Rectal smooth muscle tissue (tissue), 1 donor: ENCODE measurements around the gene ZNF547.

Source experiments
- H3K27ac ChIP-seq: one replicate; pipeline ENCODE4 v1.7.0; 2013; ENCODE audit warnings: low read depth, low read length, inconsistent platforms
- H3K27me3 ChIP-seq: one replicate; pipeline ENCODE4 v1.7.0; 2013; ENCODE audit warnings: low read length; ENCODE audit not compliant: control insufficient read depth, insufficient read depth
- H3K36me3 ChIP-seq: one replicate; pipeline ENCODE4 v1.7.0; 2013; ENCODE audit warnings: low read length; ENCODE audit not compliant: control insufficient read depth, insufficient read depth
- H3K4me1 ChIP-seq: one replicate; pipeline ENCODE4 v1.7.0; 2013; ENCODE audit warnings: low read length; ENCODE audit not compliant: control insufficient read depth, insufficient read depth
- H3K4me3 ChIP-seq: one replicate; pipeline ENCODE4 v1.7.0; 2013; ENCODE audit warnings: low read length
- H3K9ac ChIP-seq: one replicate; pipeline ENCODE4 v1.7.0; 2013; ENCODE audit warnings: low read length

The ZNF547 gene

DNA sequence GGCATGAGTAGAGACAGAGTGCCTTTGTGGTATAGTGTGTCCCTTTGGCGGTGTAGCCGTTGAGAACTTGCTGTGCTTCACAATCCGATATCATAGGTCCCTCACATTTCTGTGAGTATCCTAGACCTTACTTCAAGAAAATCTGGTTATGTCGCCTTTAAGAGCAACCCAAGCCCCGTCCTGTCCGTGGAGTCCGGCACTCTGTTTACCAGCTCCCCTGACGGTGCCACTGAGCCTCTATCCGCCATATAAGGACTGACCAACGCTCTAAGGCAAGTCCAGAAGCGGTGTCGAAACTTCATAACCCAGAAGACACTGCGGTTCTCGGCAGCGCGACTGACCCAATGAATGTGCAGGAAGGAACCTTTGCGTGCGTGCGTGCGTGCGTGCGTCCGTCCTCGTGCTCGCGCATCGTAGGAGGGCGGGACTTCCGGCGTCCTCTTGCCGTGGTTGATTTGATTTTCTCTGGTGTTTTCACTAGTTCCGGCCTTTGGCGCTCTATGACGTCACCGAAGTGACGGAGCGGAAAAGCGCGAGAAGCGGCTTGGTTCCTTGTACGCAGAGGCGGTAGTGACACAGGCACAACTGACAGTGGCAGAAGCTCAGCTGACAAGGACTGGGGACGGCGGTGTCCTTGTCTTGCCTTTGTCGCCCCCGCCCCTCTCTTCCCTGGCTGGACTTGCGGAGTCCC lies at the start of gene ZNF547, which contains the start of gene TRAPPC2B:
Gene ZNF547 (plus strand): TSS at position 555 of the 691 bp plus-strand sequence. CDS start 5,005 bp downstream, outside the sequence.
Gene TRAPPC2B (plus strand): TSS at position 555 of the 691 bp plus-strand sequence. CDS start 1,283 bp downstream, outside the sequence.
- Histone ChIP-seq H3K9ac (peak within 1 kb of the TSS; percentile 75), H3K4me3 (peak within 1 kb of the TSS; percentile 87), H3K27me3 (no peaks in the 10 kb centered on the region), H3K36me3 (no peaks in the 10 kb centered on the region), H3K4me1 (no peaks in the 10 kb centered on the region), H3K27ac (peak within 1 kb of the TSS; percentile 97)

DNA sequence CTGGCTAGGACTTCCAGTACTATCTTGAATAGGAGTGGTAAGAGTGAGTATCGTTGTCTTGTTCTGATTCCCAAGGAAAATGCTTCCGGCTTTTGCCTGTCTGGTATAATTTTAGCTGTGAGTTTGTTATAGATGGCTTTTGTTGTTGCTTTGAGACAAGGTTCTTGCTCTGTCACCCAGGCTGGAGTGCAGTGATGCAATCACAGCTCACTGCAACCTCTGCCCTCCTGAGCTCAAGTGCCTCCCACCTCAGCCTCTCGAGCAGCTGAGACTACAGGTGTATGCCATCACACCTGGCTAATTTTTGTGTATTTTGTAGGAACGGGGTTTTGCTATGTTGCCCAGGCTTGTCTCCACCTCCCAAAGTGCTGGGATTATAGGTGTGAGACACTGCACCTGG lies 49.2 kb upstream of the ZNF547 start:
- Histone ChIP-seq H3K4me3 (no peak overlapping the region), H3K27ac (no peak overlapping the region), H3K36me3 (no peaks in the 10 kb centered on the region), H3K4me1 (no peaks in the 10 kb centered on the region), H3K9ac (no peak overlapping the region), H3K27me3 (no peaks in the 10 kb centered on the region)

DNA sequence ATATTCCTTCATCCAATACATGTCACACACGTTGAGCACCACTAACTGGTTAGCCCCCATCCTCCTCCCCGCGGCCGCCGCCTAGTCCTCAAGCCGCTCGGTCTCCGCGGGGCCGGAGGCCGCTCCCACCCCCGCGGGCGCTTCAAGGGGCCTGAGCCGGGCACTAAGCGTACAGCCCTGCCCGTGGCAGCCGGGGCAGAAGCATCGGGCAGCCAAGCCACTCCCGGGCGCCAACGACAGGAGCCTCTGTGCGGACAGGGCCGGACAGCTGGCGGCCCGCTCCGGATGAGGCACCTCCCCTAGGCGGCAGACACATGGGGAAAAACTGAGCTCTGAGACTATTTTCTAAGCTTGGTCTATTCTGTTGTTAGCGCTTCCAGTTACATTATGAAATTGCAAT lies 45.8 kb upstream of the ZNF547 start:
- H3K27ac ChIP-seq: no peak overlapping the region
- no peaks in the 10 kb centered on the region for H3K27me3 ChIP-seq
- no peak overlapping the region for H3K9ac ChIP-seq
- H3K4me3 ChIP-seq: peak overlapping the region; percentile 4
- H3K36me3 ChIP-seq: peaks cover under 1% of the 10 kb centered on the region
- H3K4me1 ChIP-seq: peaks cover 12% of the 10 kb centered on the region

DNA sequence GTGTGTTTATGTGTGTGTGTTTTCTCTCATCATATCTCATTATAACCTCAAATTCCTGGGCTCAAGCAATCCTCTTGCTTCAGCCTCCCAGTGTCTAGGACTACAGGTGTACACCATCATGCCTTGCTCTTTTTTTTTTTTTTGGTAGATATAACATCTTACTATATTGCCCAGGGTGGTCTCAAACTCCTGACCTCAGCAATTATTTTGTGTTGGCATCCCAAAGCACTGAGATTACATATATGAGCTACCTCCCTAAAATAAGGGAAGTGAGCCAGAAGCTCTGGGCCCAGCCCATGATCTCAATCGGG lies 43.5 kb upstream of the ZNF547 start:
- H3K27me3 ChIP-seq: no peaks in the 10 kb centered on the region
- H3K4me1 ChIP-seq: peaks cover 12% of the 10 kb centered on the region
- peak overlapping the region; percentile 91 for H3K27ac ChIP-seq
- peak overlapping the region; percentile 82 for H3K4me3 ChIP-seq
- H3K36me3 ChIP-seq: peaks cover 14% of the 10 kb centered on the region
- peak overlapping the region; percentile 63 for H3K9ac ChIP-seq

DNA sequence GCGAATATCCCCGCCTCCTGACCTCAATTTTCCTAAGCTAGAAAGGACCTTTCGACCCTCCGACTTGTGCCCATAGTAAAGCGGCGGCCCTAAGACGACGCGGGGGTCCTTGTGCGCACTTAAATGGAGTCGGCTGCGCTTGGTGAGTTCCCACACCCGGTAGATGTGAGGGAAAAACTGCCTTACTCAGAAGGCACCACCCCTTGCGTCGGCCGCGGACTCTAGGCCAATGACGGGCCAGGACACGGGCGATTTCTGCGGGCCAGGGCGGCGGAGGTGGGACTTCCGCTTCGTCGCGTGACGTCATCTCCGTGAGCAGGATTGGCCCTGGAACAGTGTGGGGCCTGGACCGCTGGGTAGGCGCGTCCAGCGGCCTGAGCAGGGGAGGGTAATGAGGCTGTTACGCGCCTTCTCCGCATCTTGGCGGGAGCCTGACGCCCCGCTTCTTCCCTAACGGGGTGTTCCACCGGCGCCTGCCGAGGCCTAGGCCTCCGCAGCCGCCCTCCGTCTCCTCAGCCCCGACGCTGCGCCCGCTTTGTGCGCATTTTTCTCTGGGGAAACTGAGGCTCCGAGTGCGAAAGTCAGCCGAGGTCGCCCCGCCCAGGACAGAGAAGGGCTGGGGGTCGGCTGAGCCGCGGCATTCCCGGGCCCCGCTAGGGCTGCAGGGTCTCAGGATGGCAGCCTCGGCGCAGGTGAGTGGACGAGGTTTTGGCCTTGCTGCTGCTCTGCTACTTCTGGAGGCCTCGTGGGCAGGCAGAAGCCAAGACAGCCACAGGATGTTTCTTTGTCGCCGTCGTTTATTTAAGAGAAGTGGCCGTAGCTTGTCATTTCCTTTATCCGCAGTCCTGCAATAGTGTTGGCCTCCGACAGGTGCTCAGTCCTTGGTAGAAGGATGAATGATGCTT lies 42.9 kb upstream of the ZNF547 start, which contains the start of gene ZNF543:
Gene ZNF543 (plus strand): TSS at position 293 of the 905 bp plus-strand sequence. CDS start 382 bp downstream, at position 675.
- peak within 1 kb of the TSS; percentile 83 for H3K4me3 ChIP-seq
- peaks cover 20% of the 10 kb centered on the region for H3K36me3 ChIP-seq
- no peaks in the 10 kb centered on the region for H3K27me3 ChIP-seq
- peak within 1 kb of the TSS; percentile 81 for H3K9ac ChIP-seq
- peak within 1 kb of the TSS; percentile 91 for H3K27ac ChIP-seq
- peaks cover 12% of the 10 kb centered on the region for H3K4me1 ChIP-seq

DNA sequence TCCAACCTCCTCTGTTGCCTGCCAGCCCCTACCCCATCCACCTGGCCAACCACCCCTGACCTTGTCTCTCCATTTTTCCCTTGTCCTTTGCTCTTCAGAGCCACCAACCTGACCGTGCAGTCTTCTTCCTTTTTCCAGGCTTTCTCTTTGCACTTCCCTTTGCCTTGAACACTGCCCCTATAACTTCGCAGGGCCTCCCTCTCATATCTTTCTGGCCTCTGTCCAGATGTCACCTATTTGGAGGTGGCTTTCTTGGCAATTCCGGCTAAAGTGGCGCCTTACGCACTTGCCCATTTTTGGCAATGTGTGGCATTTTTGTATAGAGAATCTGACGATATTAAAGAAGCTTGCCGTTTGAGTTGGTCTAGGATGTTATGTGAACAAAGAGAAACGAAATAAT lies 42.2 kb upstream of the ZNF547 start:
- Histone ChIP-seq H3K4me3 (peak overlapping the region; percentile 83), H3K9ac (peak overlapping the region; percentile 81), H3K4me1 (peaks cover 12% of the 10 kb centered on the region), H3K27ac (peak overlapping the region; percentile 91), H3K27me3 (no peaks in the 10 kb centered on the region), H3K36me3 (peaks cover 25% of the 10 kb centered on the region)

DNA sequence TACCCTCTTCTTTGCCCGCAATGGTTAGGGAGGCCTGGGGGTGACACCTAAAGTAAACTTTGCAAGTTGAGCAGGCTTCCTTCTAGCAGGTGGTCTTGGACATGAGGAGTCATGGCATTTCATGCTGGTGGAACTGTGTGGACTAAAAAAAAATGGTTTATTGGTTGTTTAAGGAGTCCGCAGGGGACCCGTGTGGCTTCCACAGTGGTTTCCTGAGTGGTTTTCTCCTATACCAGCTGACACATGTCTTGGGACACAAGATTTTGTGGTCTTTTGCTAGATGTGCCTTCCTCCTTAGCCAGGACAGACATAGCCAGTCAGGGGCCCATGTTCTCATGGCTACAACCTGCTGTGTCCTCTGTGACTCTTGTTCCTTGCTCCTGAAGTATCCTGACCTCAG lies 41.6 kb upstream of the ZNF547 start:
- peaks cover 12% of the 10 kb centered on the region for H3K4me1 ChIP-seq
- no peaks in the 10 kb centered on the region for H3K27me3 ChIP-seq
- H3K36me3 ChIP-seq: peaks cover 30% of the 10 kb centered on the region
- H3K27ac ChIP-seq: no peak overlapping the region
- H3K4me3 ChIP-seq: peak overlapping the region; percentile 83
- no peak overlapping the region for H3K9ac ChIP-seq

DNA sequence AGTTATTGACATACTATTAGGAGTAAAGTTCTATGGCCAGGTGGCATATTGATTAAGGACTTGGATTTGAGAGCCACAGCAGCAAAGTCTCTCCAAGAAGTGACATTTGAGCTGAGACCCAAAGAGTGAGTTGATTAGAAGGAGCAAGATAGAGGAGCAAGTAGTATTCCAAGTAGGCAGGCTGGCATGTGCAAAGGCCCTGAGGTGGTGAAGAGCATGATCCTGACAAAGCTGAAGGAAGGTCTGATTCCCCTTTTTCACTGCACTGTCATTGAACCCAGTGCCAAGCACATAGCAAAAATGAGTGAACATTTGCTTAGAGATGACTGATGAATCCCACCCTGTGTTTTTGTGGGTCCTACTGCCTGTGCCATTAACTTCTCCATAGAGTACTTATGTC lies 38.4 kb upstream of the ZNF547 start:
- H3K9ac ChIP-seq: no peak overlapping the region
- peaks cover 53% of the 10 kb centered on the region for H3K36me3 ChIP-seq
- H3K27ac ChIP-seq: no peak overlapping the region
- H3K4me3 ChIP-seq: no peak overlapping the region
- no peaks in the 10 kb centered on the region for H3K27me3 ChIP-seq
- peaks cover 7% of the 10 kb centered on the region for H3K4me1 ChIP-seq

DNA sequence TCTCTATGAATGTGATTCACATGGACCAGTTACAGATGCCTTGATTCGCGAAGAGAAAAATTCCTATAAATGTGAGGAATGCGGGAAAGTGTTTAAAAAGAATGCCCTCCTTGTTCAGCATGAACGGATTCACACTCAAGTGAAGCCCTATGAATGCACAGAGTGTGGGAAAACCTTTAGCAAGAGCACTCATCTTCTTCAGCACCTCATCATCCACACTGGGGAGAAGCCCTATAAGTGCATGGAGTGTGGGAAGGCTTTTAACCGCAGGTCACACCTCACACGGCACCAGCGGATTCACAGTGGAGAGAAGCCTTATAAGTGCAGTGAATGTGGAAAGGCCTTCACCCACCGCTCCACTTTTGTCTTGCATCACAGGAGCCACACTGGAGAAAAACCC lies 35.4 kb upstream of the ZNF547 start:
- Histone ChIP-seq H3K4me3 (no peak overlapping the region), H3K4me1 (no peaks in the 10 kb centered on the region), H3K27ac (no peak overlapping the region), H3K36me3 (peaks cover 49% of the 10 kb centered on the region), H3K9ac (no peak overlapping the region), H3K27me3 (no peaks in the 10 kb centered on the region)

DNA sequence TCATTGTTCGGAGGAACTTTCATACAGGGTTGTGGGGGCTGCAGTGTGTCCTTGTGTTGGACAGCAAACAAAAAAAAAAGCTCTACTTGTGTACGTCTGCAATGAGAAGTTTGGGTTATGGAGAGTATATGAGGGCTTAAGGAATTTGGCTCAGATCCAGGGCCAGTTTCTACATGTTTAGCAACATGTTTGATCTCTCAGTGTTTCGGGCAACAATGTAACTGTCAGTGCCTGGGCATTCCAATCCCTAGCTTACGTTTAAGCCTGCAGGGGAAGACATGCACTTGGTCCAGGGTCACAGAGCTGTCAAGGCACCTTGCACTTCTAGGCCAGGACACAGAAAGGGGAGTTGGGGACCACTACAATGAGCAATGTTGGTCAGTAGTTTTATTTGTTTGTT lies 29.2 kb upstream of the ZNF547 start:
- H3K4me1 ChIP-seq: no peaks in the 10 kb centered on the region
- no peaks in the 10 kb centered on the region for H3K36me3 ChIP-seq
- H3K4me3 ChIP-seq: no peak overlapping the region
- H3K27me3 ChIP-seq: no peaks in the 10 kb centered on the region
- no peak overlapping the region for H3K27ac ChIP-seq
- no peak overlapping the region for H3K9ac ChIP-seq

DNA sequence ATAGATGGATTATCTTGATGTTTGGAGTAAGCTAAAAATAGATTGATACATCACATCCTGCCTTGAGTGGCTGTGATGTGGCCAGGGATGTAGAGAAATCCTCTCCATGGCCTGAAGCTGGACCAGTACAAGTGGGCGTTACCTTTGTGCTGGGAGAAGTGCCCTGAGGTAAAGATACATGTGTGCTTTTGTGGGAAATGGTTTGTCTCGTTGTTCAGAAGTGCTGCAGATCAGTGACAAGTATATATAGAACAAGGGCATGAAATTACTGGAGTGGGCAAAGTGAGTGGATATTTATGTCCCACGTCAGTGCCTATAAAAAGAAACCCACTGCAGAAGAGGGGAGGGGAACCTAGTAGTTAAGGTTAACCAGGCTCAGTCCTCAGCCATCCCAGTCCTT lies 24.5 kb upstream of the ZNF547 start:
- no peaks in the 10 kb centered on the region for H3K36me3 ChIP-seq
- no peak overlapping the region for H3K9ac ChIP-seq
- no peak overlapping the region for H3K27ac ChIP-seq
- no peak overlapping the region for H3K4me3 ChIP-seq
- H3K4me1 ChIP-seq: no peaks in the 10 kb centered on the region
- no peaks in the 10 kb centered on the region for H3K27me3 ChIP-seq

DNA sequence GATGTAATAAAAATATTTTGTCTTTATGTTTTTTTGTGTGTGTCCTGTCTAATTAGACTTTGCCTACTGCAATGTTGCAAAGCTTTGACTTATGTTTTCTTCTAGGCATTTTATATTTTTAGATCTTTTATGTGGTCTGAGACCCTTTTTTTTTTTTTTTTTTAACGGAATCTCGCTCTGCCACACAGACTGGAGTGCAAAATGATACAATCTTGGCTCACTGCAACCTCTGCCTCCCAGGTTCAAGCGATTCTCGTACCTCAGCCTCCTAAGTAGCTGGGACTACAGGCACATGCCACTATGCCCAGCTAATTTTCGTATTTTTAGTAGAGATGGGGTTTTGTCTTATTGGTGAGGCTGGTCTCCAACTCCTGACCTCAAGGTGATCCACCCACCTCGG lies 20.8 kb upstream of the ZNF547 start:
- no peaks in the 10 kb centered on the region for H3K36me3 ChIP-seq
- no peak overlapping the region for H3K9ac ChIP-seq
- no peaks in the 10 kb centered on the region for H3K4me1 ChIP-seq
- no peak overlapping the region for H3K4me3 ChIP-seq
- no peak overlapping the region for H3K27ac ChIP-seq
- H3K27me3 ChIP-seq: no peaks in the 10 kb centered on the region
